Cardiac fibroblast (primary cell): ENCODE measurements around the gene RIBC2.
"Not testable (repeated sequence)": the region's sequence is repeated elsewhere in the genome, so short reads cannot be mapped to it uniquely, and the experiment has no call there.

ENCODE experiments used
- DNase-seq, 2 donors: peaks; one replicate each; pipeline versions ENCODE4 v3.0.0 to v3.0.0-alpha.2; 2010; ENCODE audit warnings: low read depth in 2 of 2
- H3K4me3 ChIP-seq, 2 donors: replicated peaks in 1 of 2; 1 replicate in 1 of 2; 2 replicates in 1 of 2; pipeline ENCODE4 v1.5.1; 2011; ENCODE audit warnings: low read depth in 2 of 2, low read length in 2 of 2, mild to moderate bottlenecking in 2 of 2, moderate library complexity in 1 of 2
- CTCF ChIP-seq: IDR thresholded peaks from one replicate; pipeline ENCODE4 v1.5.1; 2011; ENCODE audit warnings: low read depth, mild to moderate bottlenecking, low read length, inconsistent platforms

Gene RIBC2

GRCh38 chr22:45428391-45429385 is 15.2 kb downstream of the RIBC2 start:
- no peak for TF ChIP-seq CTCF
- no peak overlapping the region for H3K4me3 ChIP-seq
- no peak for DNase-seq

- no peak overlapping the region for H3K4me3 ChIP-seq
- no peak for TF ChIP-seq CTCF
- DNase-seq, result no peak
Measured at GRCh38 chr22:45429424-45429823, 15.9 kb downstream of the RIBC2 start.

GRCh38 chr22:45429981-45430775 is 16.7 kb downstream of the RIBC2 start:
- no peak for DNase-seq
- no peak overlapping the region for H3K4me3 ChIP-seq
- no peak for TF ChIP-seq CTCF

- H3K4me3 ChIP-seq, result no peak overlapping the region
- TF ChIP-seq CTCF, result no peak
- no peak for DNase-seq
Measured at GRCh38 chr22:45430871-45431270, 17.4 kb downstream of the RIBC2 start.

GRCh38 chr22:45434981-45435380 is 21.5 kb downstream of the RIBC2 start:
- TF ChIP-seq CTCF, result no peak
- no peak for DNase-seq
- H3K4me3 ChIP-seq, result no peak overlapping the region

GRCh38 chr22:45435544-45436139 is 22.1 kb downstream of the RIBC2 start:
- TF ChIP-seq CTCF, result peak; percentile 95
- no peak overlapping the region for H3K4me3 ChIP-seq
- peak; percentile 91 to 95 for DNase-seq

GRCh38 chr22:45436871-45437517 is 23.5 kb downstream of the RIBC2 start:
- DNase-seq, H3K4me3 ChIP-seq: not testable (repeated sequence)
